ENCODE data around the gene PRICKLE4.

PRICKLE4 gene, protein sequence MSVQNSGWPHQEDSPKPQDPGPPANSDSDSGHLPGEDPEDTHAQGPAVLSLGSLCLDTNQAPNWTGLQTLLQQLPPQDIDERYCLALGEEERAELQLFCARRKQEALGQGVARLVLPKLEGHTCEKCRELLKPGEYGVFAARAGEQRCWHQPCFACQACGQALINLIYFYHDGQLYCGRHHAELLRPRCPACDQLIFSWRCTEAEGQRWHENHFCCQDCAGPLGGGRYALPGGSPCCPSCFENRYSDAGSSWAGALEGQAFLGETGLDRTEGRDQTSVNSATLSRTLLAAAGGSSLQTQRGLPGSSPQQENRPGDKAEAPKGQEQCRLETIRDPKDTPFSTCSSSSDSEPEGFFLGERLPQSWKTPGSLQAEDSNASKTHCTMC

DNA sequence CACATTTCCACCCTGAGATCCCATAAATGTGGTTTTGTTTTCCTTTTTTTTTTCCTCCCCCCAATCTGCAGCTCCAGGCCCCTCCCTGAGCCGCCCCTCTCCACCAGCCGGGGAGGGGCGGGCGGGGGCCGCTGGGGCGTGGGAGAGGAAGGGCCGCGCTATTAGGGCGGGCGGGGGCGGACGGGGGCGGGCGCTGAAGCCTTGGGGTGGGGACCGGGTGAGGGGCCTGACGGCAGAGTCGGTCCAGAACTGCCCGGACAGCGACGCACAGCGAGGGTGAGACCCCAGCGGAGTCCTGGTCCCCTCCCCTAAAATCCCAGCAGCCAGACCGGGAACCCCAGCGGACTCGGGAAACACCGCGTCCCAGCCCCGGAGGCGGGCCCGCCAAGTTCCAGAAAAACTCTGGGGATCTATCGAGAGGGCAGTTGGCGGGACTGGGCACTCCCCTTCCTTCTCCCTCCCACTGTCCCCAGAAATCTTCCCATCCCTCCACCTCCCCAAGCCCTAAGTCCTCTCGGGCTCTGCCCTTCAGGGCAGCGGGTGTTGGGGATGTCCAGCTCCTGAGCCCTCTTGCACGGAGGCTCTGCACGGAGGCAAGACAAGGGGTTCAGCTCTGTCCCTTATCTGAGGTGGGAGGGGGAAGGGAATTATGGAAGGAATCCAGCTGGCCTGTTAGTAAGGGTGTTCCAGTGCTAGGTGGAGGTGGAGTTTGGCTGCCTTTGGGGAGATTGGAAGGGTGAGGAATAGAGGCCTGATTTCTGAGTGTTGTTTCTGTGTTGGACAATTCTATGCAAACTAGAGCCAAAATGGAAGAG is at the start of gene PRICKLE4:
Gene PRICKLE4, plus strand, starts transcription at position 232 of the 815 bp plus-strand sequence. CDS start 2,692 bp downstream, outside the sequence.
- peak; percentile 63 for DNase-seq

DNA sequence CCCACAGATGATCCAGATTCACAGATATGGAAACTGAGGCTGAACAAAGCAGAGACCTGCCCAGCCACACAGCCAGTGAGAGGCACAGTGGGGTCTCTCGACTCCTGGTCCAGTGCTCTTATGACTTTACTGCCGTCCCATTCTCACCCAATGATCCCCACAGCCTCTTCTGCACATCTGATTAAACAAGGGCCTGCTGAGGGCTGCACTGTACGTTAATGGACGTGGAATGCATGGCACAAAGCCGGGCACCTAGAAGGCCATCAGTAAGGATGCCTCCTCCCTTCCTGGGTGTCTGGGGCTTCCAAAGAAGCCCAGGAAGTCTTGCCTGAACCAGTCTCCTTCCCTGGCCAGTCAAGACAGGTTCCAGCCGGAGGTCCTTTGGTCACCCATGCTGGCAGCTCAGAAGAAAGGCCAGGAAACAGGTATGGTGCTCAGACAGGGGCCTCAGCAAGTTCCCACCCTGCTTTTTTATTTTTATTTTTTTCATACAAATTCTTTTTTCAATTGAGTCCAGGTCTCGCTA is 49.0 kb upstream of the PRICKLE4 start:
- no peak for DNase-seq

DNA sequence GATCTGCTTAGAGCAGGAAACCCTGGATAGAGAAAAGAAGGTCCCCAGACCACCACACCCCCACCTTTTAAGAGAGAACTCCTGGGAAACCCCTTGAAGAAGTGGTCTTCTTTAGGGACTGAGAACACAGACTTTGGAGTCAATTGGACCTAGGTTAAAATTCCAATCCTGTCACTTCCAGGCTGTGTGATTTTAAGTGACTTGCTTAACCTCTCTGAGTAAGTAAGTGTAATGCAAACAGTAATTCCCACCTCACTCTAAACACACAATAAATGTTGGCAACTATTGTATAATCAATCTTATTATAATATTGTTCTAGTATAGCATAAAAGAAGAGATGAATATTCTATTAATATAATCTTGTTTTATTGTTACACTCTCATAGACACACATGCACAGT is 48.4 kb upstream of the PRICKLE4 start:
- no peak for DNase-seq

DNA sequence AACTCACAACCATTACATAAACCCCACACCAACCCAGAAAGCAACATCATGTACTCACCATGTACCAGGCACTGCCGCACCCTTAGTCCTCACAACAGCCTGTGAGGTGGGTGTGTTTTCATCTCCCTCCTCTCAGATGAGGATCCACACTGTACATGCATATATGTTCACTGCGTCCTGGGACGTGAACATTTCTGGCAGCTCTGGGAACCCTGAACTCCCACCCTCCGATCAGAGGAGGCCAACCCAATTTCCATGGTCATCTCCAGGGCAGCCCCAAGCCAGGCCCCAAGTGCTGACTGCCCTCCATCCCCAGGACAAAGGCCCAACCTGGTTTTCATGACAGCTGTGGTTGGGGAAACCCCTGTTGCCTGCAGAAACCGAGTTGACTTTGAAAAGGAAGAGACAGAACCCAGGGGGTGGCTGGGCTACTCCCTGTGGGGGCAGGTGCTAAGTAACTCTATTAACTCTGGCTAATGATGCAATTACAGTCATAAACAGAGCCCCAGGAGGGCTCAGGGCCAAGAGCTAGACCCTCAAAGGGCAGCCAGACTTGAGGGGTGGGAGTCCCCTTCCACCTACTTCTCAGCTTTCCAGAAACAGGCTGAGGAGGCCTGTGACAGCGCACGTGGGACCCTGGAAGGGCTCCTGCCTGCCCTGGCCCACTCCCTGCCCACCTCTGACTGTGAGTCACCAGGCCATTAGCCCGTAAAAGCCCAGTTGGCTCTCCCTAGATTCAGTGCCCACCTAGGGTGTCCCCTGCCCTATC is 47.8 kb upstream of the PRICKLE4 start:
- no peak for DNase-seq

DNA sequence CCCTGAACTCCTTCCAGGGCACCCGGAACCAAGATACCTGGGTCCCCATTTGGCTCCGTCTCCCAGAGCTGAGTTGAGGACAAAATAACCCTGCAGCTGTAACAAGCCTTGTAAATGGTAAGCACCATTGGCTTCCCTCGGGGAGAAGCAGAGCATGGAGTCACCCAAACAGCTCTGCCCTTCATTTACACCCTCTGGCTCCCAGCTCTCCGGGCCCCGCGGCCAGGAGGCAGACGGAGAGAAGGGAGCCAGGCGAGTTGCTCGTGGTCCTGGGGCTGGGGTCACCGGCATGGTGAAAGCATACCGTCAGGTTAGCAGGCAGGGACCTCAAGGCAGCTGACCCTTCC is 47.2 kb upstream of the PRICKLE4 start:
- no peak for DNase-seq

DNA sequence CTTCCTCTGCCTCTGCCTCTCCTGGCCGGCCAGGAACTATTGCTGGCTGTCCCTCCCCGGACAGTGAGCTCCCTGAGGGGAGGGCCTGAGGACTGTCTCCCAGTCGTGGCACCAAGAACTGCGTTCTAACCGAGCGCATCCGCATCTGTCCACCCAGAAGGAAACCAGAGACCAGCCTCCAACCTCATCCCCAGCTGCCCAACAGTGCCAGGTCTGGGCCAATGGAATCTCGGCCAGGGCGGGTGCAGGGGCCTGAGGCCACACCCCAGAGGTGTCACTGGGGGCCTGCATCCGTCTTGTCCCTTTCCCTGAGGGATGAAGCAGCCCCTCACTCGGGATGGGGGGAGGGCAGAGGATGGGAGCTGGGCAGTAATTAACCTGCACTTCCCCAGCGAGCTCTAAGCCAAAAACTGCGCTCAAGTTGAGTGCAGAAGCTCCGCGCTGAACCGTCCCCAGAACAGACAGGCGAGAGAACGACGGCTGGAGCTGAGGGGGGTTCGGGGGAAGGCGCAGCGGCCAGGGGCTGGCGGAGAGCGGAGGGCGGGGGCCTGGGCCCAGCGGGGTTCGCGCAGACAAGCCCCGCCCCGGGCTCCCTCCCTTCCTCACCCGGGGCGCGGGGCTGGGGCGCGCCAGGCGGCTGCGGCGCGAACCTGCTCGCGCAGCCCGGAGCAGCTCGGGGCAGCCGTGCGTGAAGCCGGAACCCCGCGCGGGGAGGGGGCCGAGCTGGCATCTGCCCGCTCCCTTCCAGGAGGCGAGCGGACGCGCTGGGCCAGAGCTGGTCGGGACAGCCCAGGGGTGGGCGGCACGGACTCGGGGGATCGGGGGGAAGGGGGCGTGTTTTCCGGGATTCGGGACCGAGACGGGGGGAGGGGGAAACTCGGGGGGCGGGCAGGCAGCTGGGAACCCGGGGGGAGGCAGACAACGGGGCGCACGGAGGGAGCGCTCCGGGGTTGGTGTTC is 46.6 kb upstream of the PRICKLE4 start:
- DNase-seq: peak; percentile 8

DNA sequence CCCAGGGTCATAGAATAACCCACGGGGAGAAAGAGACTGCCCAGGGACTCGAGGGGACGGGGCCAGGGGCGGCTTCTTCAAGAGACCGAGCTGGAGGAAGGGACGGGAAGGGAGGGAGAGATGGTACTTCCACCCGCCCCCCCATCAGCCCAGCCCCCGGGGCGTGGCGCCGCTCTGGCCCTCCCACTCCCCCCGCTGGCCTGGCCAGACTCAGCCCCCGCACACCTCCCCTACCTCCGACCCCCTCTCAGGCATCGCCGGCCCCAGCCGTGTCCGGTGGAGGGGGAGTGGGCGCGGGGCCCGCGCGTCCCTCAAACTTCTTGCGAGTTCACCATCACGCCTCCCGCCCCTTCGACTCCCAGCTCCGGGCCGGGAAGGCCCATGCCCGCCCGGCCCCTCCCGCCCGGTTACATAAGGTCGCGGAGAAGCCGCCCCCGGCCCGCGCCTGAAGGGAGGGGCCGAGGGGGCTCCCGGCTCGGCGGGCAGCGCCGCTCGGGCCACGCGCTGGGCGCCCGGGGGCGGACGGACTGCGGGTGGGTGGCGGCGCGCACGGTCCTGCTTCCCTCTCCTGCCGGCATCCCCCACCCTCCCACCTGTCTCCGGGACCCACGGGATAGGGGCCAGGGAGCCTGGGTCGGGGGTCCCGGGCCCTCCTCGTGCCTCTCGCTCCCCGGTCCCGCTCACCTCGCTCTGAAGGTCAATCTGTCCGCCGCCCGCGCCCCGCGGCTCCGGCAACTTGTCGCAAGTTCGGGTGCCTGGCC is 45.7 kb upstream of the PRICKLE4 start:
- DNase-seq: no peak

DNA sequence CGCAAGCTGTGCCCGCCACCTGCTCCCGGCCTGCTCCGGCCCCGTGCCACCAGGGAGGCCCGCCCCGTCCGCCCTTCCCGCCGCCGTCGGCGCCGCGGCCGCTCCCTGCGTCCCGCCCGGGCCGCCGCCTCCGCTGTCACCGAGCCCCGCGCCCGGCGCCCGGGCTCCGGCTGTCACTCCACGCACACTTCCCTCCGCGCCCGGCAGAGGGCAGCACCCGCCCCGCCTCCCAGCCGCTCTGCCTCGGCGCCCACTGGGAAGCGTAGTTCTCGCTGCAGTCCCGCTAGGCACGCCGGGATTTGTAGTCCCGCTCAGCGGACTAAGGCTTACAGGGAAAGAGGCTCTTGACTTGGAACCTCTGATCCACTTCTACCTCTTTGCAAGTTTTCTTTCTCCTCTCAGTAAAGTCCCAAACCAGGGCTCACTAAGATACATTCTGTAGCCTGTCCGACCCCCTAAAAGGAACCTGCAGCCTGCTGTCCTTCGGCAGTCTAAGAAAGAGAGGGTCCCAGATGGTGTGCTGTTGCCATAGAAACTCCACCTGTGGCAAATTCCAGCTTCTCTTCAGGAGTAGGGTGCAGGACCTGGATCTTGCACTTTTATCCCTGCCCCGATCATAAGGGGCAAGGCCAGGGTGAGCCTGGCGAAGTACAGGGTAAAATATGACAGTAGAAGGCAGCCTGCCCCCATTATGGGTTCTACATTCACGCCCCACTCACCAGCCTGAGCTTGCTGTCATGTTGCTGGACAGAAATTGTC is 45.0 kb upstream of the PRICKLE4 start, which contains the start of gene TFEB:
Gene TFEB, minus strand, starts transcription at position 182 of the 759 bp plus-strand sequence. CDS start 44,395 bp downstream, outside the sequence.
- DNase-seq: peak; percentile 87

DNA sequence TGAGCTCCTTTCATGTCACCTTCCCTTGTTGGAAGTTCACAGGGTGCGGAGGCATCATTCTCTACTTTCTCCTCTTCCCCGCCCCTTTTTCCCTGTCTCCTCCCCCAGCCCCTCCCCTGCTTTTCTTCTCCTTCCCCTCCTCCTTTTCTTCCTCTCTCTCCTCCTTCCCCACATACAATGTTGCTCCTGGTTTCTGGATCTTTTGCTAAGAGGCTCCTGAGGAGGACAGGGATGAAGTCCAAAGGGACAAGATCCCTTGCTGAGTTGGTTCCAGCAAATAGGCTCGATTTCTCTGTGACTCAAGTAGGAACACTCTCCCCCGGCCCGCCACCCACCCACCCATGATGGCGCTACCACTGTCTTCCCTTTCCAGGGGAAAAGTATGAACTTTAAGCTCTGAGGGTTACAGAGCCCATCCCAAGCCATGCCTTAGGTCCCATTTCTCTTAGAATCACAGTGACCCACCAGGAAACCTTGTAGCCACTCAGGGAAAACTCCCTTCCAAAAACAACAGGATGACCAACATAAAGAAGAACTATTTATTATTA is 44.3 kb upstream of the PRICKLE4 start:
- no peak for DNase-seq

DNA sequence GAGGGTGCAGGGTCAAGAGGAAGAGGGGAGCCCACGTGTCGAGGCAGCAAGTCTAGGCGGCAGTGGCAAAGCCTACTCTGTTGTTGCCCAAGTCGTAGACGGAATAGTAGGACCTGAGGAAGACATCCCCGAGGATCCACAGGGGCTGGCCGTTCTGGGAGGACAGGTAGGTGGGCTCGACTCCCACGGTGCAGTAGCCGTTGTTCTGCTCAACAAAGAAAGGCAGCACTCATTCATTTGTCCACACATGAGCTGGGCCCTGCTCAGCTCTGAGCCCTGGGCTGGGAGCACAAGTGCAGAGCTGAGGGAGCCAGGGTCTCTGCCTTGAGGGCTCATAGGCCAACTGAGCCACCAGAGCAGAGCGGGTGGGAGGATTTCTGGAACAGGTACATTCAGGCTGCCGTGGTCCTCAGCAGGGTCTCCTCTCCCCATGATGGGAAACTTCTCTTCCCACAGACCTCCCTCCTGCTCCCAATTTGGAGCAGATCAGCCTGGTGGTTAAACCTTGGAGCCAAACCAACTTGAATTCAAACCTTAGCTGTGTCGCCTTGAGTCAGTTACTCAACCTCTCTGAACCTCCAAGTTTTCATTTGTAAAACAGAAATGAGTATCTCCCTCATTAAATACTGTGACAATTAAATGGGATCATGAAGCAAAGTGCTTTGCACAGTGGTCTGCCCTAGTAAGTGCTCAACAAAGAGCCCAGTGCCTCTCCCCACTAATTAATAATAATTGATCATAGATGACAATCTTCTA is 43.6 kb upstream of the PRICKLE4 start:
- DNase-seq: no peak

DNA sequence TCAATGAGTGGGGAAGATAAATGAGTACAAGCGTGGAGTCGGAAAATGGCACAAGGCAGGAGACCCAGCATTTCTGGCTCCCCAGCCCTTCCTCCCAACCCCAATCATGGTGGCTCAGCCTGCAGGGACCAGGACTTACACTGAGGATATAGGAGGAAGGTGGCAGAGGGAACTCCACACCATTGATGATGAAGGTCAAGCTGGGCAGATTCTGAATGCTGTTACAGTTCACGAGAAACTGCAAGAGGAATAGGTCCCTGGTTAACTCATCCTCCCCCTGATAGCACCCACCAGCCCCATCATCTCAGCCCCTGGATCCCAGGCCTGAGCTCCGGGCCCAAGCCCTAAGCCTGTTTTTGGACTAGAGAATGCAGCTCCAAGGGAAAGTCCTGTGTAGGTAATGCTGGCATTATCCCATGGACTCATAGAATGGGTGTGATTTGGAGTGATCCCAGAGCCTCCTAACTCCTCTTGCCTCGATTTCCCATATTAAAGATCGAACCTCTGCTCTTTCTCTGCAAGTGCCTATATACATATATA is 42.9 kb upstream of the PRICKLE4 start:
- DNase-seq: no peak

DNA sequence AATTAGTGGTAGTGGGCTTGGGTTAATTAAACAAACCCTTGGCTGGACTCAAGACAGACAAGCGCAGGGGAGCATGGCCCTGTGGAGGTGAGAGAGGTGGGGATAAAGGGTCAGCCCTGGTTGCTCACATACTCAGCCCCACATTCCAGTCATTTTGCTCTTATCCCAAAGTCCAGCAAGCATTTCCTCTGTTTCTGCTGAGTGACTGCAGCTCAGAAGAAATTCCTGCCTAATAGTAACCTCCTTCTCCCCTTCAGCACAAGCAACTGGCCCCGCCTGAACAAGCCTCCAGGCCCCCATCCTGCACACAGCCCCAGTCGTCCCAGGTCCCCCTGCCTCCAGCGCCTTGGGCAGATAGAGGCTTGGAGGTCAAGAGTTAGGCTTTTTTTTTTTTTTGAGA is 41.5 kb upstream of the PRICKLE4 start:
- DNase-seq: no peak

DNA sequence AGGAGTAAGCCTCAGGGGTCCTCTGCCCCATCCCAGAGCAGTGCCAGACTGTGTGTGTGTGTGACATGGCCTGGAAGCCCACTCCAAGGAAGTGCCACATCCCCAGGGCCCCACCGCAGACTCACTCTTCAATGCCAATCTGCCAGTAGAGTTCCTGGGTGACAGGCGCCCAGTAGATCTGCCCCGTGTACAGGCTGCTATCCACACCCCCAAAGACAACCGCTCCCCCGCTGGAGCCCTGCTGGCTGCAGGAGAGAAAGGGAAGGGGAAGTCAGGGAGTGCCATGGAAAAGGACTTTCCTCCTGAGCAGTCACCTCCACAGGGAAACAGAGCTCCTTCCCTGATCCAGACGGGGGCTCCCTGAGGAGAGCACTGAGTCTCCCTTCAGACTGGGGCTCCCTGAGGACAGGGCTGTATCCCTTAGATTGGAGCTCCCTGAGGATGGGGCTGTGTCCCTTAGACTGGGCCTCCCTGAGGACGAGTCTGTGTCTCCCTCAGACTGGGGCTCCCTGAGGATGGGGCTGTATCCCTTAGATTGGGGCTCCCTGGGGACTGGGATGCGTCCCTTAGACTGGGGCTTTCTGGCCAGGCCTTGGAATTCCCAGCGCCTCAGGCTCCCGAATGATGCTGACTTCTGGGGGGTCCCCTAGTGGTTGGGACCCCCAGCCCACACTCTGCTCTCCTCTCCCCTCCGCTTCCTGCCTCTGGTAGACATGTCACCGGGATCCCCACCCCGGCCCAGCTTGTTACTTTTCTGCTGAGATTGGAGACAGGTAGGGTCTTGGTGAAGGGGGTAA is 40.0 kb upstream of the PRICKLE4 start:
- DNase-seq: no peak

DNA sequence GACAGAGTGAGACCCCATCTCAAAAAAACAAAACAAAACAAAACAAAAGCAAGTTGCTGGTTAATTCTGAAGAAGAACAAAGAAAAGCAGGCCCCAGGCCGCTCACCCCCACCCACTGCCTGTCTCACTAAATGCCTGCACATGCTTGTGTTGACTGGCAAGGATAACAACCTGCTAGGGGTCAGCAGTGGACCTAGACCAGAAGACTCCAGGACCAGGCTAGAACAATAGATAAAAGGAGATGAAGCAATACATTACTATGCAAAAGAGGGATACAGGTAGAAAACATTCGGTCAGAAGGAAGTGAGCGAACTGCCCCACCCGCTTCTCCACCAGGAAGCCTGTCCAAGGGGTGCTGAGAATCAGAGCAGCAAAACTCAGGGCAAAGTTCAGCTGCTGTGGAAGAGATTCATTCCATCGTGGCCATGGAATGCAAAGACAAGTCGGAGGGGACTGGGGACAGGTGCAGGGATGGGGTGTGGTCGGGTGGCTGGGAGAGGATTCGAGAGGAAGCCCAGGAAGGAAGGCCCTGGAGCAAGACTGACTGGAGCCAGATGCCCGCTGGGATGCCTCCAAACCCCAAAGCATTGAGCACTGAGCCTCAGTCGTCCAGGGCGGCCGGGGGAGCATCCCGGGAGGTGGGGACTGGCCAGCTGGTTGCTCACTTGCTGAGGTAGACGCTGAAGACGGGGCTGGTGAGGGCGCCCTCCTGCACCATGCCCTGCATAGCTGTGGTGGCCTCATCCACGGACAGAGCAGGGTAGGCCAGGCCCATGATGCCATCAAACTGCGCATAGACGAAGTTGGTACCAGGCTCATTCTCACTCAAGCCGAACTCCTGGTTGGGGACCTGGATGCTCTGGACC is 38.7 kb upstream of the PRICKLE4 start:
- no peak for DNase-seq

DNA sequence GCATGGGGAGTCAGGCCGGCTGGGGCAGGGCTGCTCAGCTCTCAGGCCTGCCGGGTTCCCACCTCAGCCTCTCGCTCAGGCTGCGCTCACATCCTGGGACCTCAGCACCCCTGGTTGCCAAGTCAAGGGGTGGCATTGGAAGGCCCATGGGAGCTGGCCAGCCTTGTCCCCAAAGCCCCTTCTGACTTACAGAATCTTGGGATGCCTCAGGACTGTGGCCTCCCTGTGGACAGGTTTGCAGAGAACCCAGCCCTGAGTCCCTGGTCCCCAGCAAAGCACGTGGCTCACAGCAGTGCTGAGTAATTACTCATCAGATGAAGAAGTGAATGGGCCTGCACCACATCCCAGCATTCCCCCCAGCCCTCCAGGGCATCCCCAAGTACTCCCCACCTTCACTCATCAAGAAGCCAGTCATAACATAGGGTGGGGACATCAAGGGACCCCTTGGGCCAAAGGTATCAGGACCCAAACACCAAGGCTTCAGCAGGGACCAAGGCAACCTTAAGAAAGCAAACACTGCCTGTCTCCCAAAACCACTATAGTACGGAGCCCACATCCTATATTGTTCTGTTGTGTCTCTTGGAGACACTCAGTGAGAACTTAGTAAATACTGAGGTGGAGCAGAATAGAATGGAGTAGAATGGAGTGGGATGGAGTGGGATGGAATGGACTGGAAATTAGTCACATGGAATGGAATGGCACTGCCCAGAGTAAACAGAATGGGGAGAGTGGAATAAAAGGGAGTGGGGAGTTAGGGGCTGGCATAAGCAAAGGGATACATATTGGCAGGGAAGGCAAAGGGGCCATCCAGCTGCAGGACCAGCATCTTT is 37.0 kb upstream of the PRICKLE4 start:
- DNase-seq: no peak

DNA sequence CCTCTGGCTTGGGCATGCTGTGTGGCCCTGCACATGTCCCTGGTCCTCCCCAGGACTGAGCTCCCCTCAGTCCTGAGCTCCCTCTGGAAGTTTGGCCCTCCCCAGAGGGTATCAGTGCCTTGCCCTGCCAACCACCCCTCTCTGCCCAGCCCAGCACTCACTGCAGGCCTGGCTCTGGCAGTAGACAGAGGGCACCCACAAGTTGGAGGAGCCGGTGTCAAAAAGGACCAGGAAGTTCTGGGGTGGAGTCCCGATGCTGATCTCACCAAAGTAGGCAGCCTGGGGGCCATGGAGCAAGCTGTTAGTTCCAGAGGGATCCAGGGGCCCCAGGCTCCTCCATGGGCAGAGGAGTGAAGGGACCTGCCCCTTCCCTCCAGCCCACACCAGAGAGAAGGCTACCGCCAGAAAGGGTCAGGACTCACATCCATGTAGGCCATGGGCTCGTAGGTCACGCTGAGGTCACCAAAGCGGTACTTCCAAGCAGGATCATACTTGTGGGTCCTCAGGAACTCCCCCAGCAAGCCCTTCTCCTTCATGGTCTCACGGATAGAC is 36.3 kb upstream of the PRICKLE4 start:
- no peak for DNase-seq
